MV-4-11 (cell line): ENCODE data around the gene NUDT14.

Experiments used
- DNase-seq: peaks from one replicate; lab custom pipeline; 2025; lab: John Stamatoyannopoulos, UW

Gene NUDT14

GRCh38 chr14:105159344-105159743 lies 21.8 kb downstream of the NUDT14 start:
- no peak for DNase-seq

GRCh38 chr14:105158794-105159193 lies 22.3 kb downstream of the NUDT14 start:
- DNase-seq: no peak

GRCh38 chr14:105157872-105158271 lies 23.2 kb downstream of the NUDT14 start:
- no peak for DNase-seq

- no peak for DNase-seq
Observed at GRCh38 chr14:105156414-105157375, 24.4 kb downstream of the NUDT14 start.

- DNase-seq: no peak
Observed at GRCh38 chr14:105155681-105156413, 25.3 kb downstream of the NUDT14 start.

- no peak for DNase-seq
Observed at GRCh38 chr14:105155071-105155651, 26.0 kb downstream of the NUDT14 start.

- no peak for DNase-seq
Observed at GRCh38 chr14:105154476-105154871, 26.6 kb downstream of the NUDT14 start.

GRCh38 chr14:105153739-105154475 lies 27.2 kb downstream of the NUDT14 start:
- no peak for DNase-seq

- DNase-seq: no peak
Observed at GRCh38 chr14:105153331-105153731, 27.8 kb downstream of the NUDT14 start.

- no peak for DNase-seq
Observed at GRCh38 chr14:105152794-105153241, 28.3 kb downstream of the NUDT14 start.

- DNase-seq: no peak
Observed at GRCh38 chr14:105151838-105152793, 29.0 kb downstream of the NUDT14 start.

GRCh38 chr14:105151084-105151837 lies 29.9 kb downstream of the NUDT14 start:
- no peak for DNase-seq

- DNase-seq: no peak
Observed at GRCh38 chr14:105150368-105151083, 30.6 kb downstream of the NUDT14 start.

GRCh38 chr14:105150026-105150367 lies 31.1 kb downstream of the NUDT14 start:
- no peak for DNase-seq

- no peak for DNase-seq
Observed at GRCh38 chr14:105149146-105149781, 31.8 kb downstream of the NUDT14 start.

- DNase-seq: no peak
Observed at GRCh38 chr14:105148604-105149145, 32.4 kb downstream of the NUDT14 start.

GRCh38 chr14:105147671-105148603 lies 33.2 kb downstream of the NUDT14 start:
- DNase-seq: no peak
